Stimulated activated CD4-positive, alpha-beta T cell treated with anti-CD3 and anti-CD28 coated beads, Interleukin-2, amount 100 ng/mL, for 48 hours (primary cell): ENCODE data around the gene VILL.
A peak's percentile ranks its signal among the peaks of the same experiment; 100 is the strongest.

ENCODE experiments used
- DNase-seq, 2 donors: peaks; one replicate each; pipeline ENCODE4 v3.0.0-alpha.2; 2020

Gene VILL

GRCh38 chr3:38002291-38002876 is 11.8 kb downstream of the VILL start:
- DNase-seq: no peak

- DNase-seq: no peak
Observed at GRCh38 chr3:38002940-38003339, 12.4 kb downstream of the VILL start.

DNA sequence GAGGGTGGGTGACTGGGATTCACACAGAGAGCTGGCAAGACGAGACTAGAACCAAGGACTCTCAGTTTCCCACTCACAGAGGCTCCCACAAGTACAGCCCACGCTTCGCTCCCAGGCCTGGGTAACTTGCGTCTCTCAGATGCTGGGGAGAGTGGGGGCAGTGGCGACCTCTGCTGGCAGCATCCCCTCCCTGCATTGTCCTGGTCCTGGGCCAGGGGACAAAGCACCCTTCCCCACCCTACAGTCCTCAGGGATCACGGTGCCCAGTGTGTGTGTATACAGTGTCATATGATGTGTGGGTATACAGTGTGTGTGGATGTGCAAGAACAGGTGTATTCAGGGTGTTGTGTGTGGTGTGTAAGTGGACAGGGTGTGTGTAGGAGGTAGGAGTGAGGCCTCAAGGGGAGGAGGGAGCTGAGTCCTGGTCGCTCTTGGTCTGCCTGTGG is 12.8 kb downstream of the VILL start:
- DNase-seq: peak; percentile 57 to 62

- no peak for DNase-seq
Observed at GRCh38 chr3:38003817-38004414, 13.3 kb downstream of the VILL start.

DNA sequence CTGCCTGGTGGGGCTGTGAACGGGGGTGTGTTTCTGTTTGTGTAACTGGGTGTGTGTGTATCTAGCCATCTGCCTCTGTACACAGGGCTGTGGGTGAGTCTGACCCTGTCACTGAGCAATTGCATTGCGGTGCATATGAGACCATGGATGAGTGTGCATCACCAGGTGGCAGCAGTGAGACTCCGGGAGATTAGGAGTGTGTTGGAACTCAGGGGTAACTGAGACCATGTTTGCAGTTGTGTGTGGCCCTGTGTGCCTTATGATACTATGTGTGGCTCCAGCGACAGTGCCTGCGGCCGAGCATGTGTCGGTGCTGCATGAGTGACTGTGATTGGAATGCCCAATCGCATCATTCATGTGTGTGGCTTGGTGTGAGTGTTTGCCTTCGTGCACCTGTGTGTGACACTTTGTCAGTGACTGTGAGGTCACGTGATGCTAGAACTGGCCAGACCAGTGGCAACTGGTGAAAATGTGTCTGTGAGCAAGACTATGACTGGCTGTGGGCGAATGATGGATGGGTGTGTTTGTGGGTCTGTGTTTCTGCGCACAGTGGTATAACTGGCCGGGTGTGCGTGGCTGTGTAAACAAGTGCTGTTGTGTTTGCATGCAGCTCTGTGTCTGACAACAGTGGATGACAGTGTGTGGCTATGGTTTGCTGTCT is 14.0 kb downstream of the VILL start:
- peak in 1 of 2 donors; percentile 44 for DNase-seq

DNA sequence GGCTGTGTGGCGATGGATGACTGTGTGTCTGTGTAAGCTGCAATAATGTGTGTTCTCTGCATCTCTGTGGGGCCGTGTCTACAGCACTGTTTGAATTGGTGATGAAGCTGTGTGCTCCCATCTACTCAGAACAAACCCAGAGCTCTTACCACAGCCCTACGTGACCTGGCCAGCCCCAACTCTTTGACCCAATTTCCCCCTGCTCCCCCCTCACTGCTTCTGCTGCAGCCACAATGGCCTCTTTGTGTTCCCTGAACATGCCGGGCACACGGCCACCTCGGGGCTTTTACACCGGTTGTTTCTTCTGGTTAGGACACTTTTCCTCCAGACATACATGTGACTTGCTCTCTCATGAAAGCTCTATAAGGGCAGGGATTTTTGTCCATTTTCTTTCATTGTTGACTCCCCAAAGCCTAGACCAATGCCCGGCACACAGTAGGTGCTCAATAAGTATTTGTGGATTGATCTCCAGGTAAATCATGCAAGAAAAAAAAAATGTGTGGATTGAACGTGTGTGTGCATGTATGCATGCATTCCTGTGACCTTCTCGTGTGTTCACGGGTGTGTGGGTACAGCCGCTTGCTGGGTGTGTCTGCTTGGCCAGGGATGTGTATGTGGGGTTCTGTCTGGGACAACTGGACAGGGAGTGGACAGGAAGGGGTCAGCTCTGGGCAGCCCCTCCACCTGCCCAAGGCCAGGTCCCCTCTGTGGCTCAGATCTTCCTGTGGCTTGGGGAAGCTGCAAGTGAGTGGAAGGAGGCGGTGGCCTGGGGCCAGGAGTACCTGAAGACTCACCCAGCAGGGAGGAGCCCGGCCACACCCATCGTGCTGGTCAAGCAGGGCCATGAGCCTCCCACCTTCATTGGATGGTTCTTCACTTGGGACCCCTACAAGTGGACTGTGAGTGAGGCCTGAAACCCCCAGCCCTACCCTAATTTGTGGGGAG is 14.8 kb downstream of the VILL start:
- no peak for DNase-seq

DNA sequence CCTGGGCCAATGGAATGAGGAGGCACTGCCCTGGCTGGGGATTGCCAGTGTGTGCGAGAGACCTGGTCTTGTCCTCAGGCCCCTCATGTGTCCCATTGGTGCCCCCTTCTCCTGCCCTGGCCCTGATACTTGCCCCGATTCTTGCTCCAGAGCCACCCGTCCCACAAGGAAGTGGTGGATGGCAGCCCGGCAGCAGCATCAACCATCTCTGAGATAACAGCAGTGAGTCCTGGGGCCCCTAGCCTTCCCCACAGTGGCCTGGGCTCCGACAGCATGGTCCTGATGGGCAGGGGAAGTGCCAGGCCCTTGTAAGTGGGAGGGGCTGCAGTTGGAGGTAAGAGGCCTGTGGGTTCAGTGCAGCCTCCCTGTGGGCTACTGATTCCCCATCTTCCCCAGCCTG is 15.4 kb downstream of the VILL start:
- no peak for DNase-seq

GRCh38 chr3:38006445-38006995 is 15.9 kb downstream of the VILL start:
- DNase-seq: no peak

GRCh38 chr3:38007754-38008090 is 17.1 kb downstream of the VILL start:
- DNase-seq: no peak

GRCh38 chr3:38008191-38008701 is 17.7 kb downstream of the VILL start:
- no peak for DNase-seq

DNA sequence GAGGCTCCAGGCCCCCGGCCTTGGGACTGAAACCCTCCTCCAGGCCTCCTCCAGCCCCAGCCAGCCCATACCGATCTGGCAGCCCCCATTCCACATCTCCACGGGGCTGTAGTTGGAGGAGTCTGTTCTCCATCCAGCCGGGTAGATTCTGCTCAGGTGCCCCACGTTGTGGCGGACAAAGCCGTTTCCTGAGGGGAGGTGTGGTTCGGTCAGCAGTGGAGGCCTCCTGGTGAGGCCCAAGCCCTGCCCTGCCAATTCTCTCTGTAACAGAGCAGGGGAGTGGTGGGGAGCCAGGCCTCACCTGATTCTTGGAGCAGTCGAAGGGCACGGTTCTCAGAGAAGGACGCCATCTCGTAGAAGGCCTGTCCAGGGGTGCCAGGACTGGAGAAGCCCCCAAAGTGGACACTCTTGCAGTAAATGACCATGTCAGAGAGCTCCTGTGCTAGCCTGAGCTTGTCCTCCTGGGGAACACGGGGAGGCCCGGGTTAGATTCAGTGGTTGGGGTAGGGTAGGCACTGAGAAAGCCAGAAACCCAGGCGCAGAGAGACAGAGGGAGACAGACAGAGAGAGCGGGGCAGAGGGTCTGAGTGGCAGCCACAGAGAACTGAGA is 18.5 kb downstream of the VILL start:
- no peak for DNase-seq

GRCh38 chr3:38009807-38010591 is 19.4 kb downstream of the VILL start:
- no peak for DNase-seq

DNA sequence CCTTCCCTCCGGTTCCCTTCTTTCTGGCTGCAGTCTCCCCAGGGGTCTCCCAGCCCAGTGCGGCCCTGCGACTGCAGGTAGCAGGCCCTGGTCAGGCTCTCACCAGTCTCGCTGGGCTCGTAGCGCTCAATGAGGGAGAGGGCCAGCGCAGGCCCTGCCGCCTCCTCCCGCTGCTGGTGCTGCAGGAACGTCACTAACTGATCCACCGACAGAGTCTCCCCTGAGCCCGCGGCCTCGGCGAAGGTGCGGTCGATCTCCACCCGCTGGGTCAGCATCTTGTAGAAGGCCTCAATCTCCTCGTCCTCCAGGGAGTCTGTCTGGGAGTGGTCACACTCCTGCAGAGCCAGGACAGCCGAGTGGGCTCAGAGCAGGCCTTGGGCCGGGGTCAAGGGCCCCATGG is 20.5 kb downstream of the VILL start:
- DNase-seq: no peak

DNA sequence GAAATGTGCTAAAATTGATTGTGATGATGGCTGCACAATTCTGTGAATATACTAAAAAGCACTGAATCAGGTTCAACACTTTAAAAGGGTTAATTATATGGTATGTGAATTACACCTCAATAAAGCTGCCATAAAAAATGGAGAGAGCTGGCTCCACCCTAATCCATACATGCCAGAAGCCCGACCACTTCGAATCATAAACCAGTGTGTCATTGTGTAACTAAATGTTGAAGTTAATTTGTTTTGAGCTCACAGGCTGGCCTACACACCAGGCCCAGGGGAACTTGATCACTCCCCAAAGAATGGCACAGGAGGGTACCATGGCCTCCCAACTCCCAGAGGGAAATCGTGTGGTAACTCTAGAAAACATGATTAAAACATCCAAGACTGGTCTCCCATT is 24.9 kb downstream of the VILL start:
- DNase-seq: no peak

DNA sequence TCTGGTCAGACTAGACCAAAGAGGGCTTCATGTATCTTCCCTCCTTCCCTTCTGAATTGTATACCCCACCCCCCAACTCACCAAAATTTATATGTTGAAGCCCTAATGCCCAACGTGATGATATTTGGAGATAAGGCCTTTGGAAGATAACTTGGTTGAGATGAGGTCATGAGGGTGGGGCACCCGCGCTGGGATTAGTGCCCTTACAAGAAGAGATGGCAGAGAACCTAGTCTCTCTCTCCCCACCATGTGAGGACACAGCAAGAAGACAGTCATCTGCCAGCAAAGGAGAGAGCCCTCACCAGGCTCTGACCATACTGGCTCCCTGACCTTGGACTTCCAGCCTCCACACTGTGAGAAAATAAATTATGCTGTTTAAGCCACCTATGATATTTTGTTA is 25.4 kb downstream of the VILL start:
- no peak for DNase-seq

- no peak for DNase-seq
Observed at GRCh38 chr3:38016410-38016809, 25.8 kb downstream of the VILL start.

DNA sequence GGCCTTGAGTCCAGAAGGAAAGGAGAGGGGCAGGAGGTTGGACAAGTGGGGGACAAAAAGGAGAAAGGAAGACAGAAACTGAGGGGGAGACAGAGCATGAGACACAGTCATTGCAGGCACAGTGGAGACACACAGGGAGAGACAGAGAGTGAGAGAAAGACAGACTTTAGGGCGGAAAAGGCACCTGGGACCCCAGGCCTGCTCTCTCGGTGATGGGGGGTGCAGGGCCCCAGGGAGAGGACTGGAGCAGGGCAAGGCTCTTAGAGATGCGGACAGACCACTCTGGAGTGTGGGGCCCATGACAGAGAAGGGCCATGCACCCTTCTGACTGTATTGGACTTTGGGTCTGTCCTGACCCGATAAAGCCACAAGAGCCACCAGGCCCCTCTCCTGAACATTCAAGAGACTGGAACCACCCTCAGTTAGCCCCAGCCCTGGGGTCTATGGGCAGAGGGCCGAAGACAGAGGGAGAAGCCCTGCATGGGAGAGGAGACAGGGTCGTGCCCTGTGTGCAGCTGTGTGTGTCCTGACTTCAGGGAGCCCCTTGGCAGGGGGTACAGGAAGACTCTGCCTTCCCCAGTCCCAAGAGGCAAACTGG is 26.4 kb downstream of the VILL start:
- DNase-seq: no peak

GRCh38 chr3:38017445-38018295 is 27.1 kb downstream of the VILL start:
- no peak for DNase-seq

DNA sequence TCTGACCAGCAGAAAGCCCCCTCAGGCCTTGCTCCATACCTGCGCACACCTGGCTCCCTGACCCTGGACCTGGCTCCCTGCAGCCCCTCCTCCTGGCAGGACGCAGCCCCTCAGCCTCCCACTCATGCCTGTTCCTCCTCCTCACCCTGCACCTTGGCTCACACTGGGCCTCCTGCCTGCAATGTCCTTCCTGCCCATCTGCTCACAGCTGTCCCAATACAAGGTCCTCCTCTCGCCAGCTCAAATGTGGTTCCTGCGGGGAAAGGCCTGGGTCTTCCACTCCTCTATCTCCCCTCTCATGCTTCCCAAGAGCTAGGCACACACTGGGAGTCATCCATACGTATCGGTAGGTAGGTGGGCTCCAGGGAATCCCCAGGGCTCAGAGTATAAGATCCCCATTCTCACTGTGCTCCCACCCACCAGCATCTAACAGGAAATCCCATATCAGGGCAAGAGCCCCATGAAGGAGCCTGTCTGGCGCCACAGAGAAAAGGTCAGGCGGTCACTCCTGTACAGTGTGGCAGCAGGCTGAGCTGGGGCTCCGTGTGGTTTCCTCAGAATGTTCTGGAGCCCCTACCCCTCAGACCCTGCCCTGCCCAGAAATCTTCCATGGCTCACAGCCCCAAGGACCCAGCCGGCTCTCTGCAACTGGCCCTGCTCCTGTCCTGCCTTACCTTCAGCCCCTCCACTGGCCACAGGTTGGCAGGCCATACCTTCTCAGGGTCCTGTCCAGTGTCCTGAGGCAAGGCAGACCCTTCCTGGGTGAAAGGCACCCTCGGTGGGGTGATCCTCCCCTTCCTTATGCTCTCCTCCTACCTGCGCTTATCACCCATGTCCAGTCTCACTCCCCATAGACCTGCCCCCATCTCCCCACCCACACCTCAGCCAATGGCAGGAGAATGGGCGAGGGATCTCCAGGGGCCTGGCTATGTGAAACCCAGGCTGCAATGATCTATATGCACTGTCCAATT is 28.0 kb downstream of the VILL start:
- DNase-seq: no peak
